GM15510 (cell line): ENCODE results near the gene MAPK10.

Source experiments
- POLR2A ChIP-seq: IDR thresholded peaks from 3 replicates; pipeline ENCODE4 v1.6.1; 2011; ENCODE audit warnings: borderline replicate concordance; ENCODE audit not compliant: insufficient read length; ENCODE audit errors: extremely low read depth

MAPK10 gene

GRCh38 chr4:86306816-86307215, 53.0 kb downstream of the MAPK10 start:
- TF ChIP-seq POLR2A = no peak

- no peak for TF ChIP-seq POLR2A
Measured at GRCh38 chr4:86302830-86303229, 57.0 kb downstream of the MAPK10 start.

GRCh38 chr4:86302251-86302650, 57.6 kb downstream of the MAPK10 start:
- TF ChIP-seq POLR2A = no peak

GRCh38 chr4:86300516-86300915, 59.3 kb downstream of the MAPK10 start:
- no peak for TF ChIP-seq POLR2A

GRCh38 chr4:86296865-86297264, 63.0 kb downstream of the MAPK10 start:
- no peak for TF ChIP-seq POLR2A

- no peak for TF ChIP-seq POLR2A
Measured at GRCh38 chr4:86294883-86295282, 65.0 kb downstream of the MAPK10 start.

- TF ChIP-seq POLR2A = no peak
Measured at GRCh38 chr4:86291180-86291579, 68.7 kb downstream of the MAPK10 start.

GRCh38 chr4:86286726-86287125, 73.1 kb downstream of the MAPK10 start:
- TF ChIP-seq POLR2A = no peak

GRCh38 chr4:86283371-86283770, 76.5 kb downstream of the MAPK10 start:
- no peak for TF ChIP-seq POLR2A

- TF ChIP-seq POLR2A = no peak
Measured at GRCh38 chr4:86280246-86280645, 79.6 kb downstream of the MAPK10 start.

- TF ChIP-seq POLR2A = no peak
Measured at GRCh38 chr4:86279293-86279960, 80.4 kb downstream of the MAPK10 start.

GRCh38 chr4:86278126-86278525, 81.7 kb downstream of the MAPK10 start:
- no peak for TF ChIP-seq POLR2A

GRCh38 chr4:86274642-86275041, 85.2 kb downstream of the MAPK10 start:
- no peak for TF ChIP-seq POLR2A

GRCh38 chr4:86272669-86273068, 87.2 kb downstream of the MAPK10 start:
- TF ChIP-seq POLR2A = no peak

GRCh38 chr4:86271057-86271456, 88.8 kb downstream of the MAPK10 start:
- no peak for TF ChIP-seq POLR2A

GRCh38 chr4:86269354-86269753, 90.5 kb downstream of the MAPK10 start:
- no peak for TF ChIP-seq POLR2A

GRCh38 chr4:86264241-86264640, 95.6 kb downstream of the MAPK10 start:
- no peak for TF ChIP-seq POLR2A
